Measurements from ENCODE around the gene FGF14.

Gene FGF14

DNA sequence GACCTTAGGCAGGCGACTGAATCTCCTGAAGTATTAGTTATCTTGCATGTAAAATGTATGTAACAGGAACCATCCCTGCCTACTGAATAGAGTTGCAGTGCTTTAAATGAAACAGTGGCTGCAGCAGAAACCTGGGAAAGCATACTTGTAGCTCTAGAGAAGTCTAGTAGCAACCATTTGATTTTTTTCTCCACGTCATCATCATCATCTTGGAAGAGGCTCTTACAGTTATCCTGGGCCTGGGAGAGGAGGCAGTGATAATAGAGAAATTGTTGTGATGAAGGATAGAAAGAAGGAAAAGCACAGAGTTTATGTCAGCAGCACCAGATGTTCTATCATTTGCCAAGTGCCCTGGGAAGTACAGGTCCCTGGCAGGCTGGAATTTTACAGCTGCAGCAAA, 571.8 kb downstream of the FGF14 start:
- no peak overlapping the region for H3K9ac ChIP-seq (ENCODE audit: insufficient read length, low read depth)
- no peaks in the 10 kb centered on the region for H3K27me3 ChIP-seq (ENCODE audit: insufficient read depth, insufficient read length)
- no peaks in the 10 kb centered on the region for H3K9me3 ChIP-seq (ENCODE audit: insufficient read depth, low read length)

DNA sequence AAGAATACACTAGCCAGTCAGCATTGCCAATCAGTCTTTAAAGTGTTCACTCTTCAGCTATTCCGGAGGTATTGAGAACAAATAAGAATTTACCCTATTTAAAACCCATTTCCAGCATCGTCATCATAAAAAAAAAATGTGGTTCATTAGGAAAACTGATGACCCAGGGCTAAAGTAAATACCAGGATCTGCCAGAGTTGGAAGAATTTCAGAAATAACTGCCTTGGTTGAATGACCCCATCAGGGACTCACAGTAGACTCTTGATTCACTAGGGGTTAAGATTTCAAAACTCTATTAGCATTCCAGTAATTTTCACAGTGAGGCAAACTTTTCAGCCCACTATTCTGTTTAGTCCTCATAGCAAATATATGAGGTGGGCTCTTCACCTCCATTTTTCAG, 572.4 kb downstream of the FGF14 start:
- Histone ChIP-seq H3K27me3 (ENCODE audit: insufficient read depth, insufficient read length) (no peaks in the 10 kb centered on the region), H3K4me3 (ENCODE audit: insufficient read length, low read depth) (no peak overlapping the region), H3K9ac (ENCODE audit: insufficient read length, low read depth) (no peak overlapping the region), H3K36me3 (ENCODE audit: insufficient read depth, insufficient read length, low read length) (no peaks in the 10 kb centered on the region), H3K9me3 (ENCODE audit: insufficient read depth, low read length) (no peaks in the 10 kb centered on the region), H3K4me1 (ENCODE audit: insufficient read depth, insufficient read length) (no peaks in the 10 kb centered on the region)
- no peak for DNase-seq (ENCODE audit: low read depth, low spot score)
- no peak for TF ChIP-seq YY1 (IDR thresholded peaks at IDR 0.05; ENCODE audit: insufficient read depth, insufficient read length)
- TF ChIP-seq ZNF274 (IDR thresholded peaks at IDR 0.05; ENCODE audit: low read depth, low read length) = no peak
- no peak for TF ChIP-seq SUZ12 (IDR thresholded peaks at IDR 0.05; ENCODE audit: extremely low read depth, insufficient read depth, insufficient read length)

More for the DNA sequence above, 571.8 kb downstream of the FGF14 start:
- H3K36me3 ChIP-seq (ENCODE audit: insufficient read depth, insufficient read length, low read length) = no peaks in the 10 kb centered on the region
- no peak overlapping the region for H3K4me3 ChIP-seq (ENCODE audit: insufficient read length, low read depth)
- no peak for TF ChIP-seq YY1 (IDR thresholded peaks at IDR 0.05; ENCODE audit: insufficient read depth, insufficient read length)
- TF ChIP-seq ZNF274 (IDR thresholded peaks at IDR 0.05; ENCODE audit: low read depth, low read length) = no peak
- TF ChIP-seq SUZ12 (IDR thresholded peaks at IDR 0.05; ENCODE audit: extremely low read depth, insufficient read depth, insufficient read length) = no peak
- no peaks in the 10 kb centered on the region for H3K4me1 ChIP-seq (ENCODE audit: insufficient read depth, insufficient read length)
- DNase-seq (ENCODE audit: low read depth, low spot score) = no peak

DNA sequence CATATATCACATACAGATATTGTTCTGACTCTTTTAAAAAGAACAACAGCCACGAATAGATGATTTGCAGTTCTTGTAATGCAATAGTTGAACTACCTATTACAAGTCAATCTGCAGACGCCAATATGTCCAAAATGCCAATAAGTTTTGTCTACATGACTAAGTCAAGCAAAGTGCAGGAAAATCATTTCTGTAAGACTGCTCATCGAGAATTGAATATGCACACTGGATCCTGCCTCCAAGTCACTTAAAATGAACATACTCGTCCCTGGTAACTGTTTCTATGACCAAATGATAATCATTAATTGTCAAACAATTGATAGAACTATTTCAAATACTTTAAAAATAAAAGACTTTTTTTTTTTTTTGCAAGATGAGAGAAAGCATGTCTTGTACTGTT, 573.7 kb downstream of the FGF14 start:
- TF ChIP-seq SUZ12 (IDR thresholded peaks at IDR 0.05; ENCODE audit: extremely low read depth, insufficient read depth, insufficient read length) (no peak), YY1 (IDR thresholded peaks at IDR 0.05; ENCODE audit: insufficient read depth, insufficient read length) (no peak), ZNF274 (IDR thresholded peaks at IDR 0.05; ENCODE audit: low read depth, low read length) (no peak)
- DNase-seq (ENCODE audit: low read depth, low spot score) = no peak
- Histone ChIP-seq H3K27me3 (ENCODE audit: insufficient read depth, insufficient read length) (no peaks in the 10 kb centered on the region), H3K9me3 (ENCODE audit: insufficient read depth, low read length) (no peaks in the 10 kb centered on the region), H3K4me1 (ENCODE audit: insufficient read depth, insufficient read length) (no peaks in the 10 kb centered on the region), H3K36me3 (ENCODE audit: insufficient read depth, insufficient read length, low read length) (no peaks in the 10 kb centered on the region), H3K9ac (ENCODE audit: insufficient read length, low read depth) (no peak overlapping the region), H3K4me3 (ENCODE audit: insufficient read length, low read depth) (no peak overlapping the region)

DNA sequence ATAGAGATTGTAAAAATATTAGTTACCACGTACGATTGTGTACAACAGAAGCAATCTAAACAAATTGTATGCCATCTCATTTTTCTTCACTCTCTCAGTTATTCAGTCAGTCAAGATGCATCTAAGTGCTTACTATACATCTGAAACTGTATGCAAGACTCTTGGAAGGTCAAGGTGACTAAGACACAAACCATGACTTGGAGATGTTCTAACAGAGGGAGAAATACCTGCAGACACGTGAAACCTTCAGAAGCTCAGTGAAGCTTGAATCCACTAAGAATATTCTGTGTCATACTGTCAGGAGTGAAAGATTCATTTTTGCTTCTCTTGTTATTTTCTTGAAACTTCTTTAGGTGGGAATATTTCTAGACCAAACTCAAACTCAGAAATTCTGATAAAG, 584.0 kb downstream of the FGF14 start:
- H3K9me3 ChIP-seq (ENCODE audit: insufficient read depth, low read length) = no peaks in the 10 kb centered on the region
- no peaks in the 10 kb centered on the region for H3K4me1 ChIP-seq (ENCODE audit: insufficient read depth, insufficient read length)
- H3K36me3 ChIP-seq (ENCODE audit: insufficient read depth, insufficient read length, low read length) = no peaks in the 10 kb centered on the region
- no peak for DNase-seq (ENCODE audit: low read depth, low spot score)
- H3K27me3 ChIP-seq (ENCODE audit: insufficient read depth, insufficient read length) = no peaks in the 10 kb centered on the region
- no peak overlapping the region for H3K9ac ChIP-seq (ENCODE audit: insufficient read length, low read depth)
- no peak overlapping the region for H3K4me3 ChIP-seq (ENCODE audit: insufficient read length, low read depth)
- no peak for TF ChIP-seq SUZ12 (IDR thresholded peaks at IDR 0.05; ENCODE audit: extremely low read depth, insufficient read depth, insufficient read length)
- TF ChIP-seq ZNF274 (IDR thresholded peaks at IDR 0.05; ENCODE audit: low read depth, low read length) = no peak
- TF ChIP-seq YY1 (IDR thresholded peaks at IDR 0.05; ENCODE audit: insufficient read depth, insufficient read length) = no peak

DNA sequence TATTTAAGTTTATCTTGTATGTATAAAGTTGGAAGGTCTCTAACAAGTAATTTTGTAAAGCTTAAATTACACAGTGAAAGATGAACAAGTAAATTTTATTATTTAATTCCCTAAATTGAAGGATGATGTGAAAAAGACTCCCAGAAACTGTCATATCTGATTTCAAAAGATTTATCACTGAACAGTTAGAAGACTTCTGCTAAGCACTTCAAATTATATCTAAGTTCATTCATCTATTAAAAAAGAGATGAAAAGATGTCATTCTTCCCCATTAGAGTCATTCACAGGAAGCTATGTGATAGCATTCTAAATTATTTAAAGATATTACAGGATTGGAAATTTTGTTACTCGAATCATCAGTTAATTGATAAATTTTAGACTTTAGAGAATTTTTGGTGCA, 590.0 kb downstream of the FGF14 start:
- H3K36me3 ChIP-seq (ENCODE audit: insufficient read depth, insufficient read length, low read length) = no peaks in the 10 kb centered on the region
- no peak overlapping the region for H3K9ac ChIP-seq (ENCODE audit: insufficient read length, low read depth)
- H3K4me3 ChIP-seq (ENCODE audit: insufficient read length, low read depth) = no peak overlapping the region
- no peak for TF ChIP-seq YY1 (IDR thresholded peaks at IDR 0.05; ENCODE audit: insufficient read depth, insufficient read length)
- no peaks in the 10 kb centered on the region for H3K27me3 ChIP-seq (ENCODE audit: insufficient read depth, insufficient read length)
- H3K9me3 ChIP-seq (ENCODE audit: insufficient read depth, low read length) = no peaks in the 10 kb centered on the region
- no peaks in the 10 kb centered on the region for H3K4me1 ChIP-seq (ENCODE audit: insufficient read depth, insufficient read length)
- no peak for DNase-seq (ENCODE audit: low read depth, low spot score)

DNA sequence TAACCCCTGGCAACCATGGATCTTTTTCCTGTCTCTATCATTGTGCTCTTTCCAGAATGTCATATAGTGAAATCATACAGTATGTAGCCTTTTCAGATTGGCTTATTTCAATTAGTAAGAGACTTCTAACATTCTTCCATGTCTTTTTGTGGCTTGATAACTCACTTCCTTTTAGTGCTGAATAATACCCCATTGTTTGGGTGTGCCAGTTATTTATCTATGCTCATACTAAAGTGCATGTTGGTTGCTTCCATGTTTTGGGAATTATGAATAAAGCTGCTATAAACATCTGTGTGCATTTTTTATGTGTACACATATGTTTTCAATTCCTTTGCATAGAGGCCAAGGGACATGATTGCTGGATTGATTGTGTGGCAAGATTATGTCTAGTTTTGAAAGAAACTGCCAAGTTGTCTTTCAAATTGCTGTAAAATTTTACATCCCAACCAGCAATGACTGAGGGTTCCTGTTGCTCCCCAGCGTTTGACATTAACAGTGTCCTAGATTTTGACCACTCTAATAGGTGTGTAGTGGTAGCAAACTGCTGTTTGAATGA, 590.5 kb downstream of the FGF14 start:
- Histone ChIP-seq H3K27me3 (ENCODE audit: insufficient read depth, insufficient read length) (no peaks in the 10 kb centered on the region), H3K9ac (ENCODE audit: insufficient read length, low read depth) (no peak overlapping the region), H3K4me1 (ENCODE audit: insufficient read depth, insufficient read length) (no peaks in the 10 kb centered on the region), H3K9me3 (ENCODE audit: insufficient read depth, low read length) (no peaks in the 10 kb centered on the region), H3K4me3 (ENCODE audit: insufficient read length, low read depth) (no peak overlapping the region), H3K36me3 (ENCODE audit: insufficient read depth, insufficient read length, low read length) (no peaks in the 10 kb centered on the region)
- no peak for DNase-seq (ENCODE audit: low read depth, low spot score)
- TF ChIP-seq SUZ12 (IDR thresholded peaks at IDR 0.05; ENCODE audit: extremely low read depth, insufficient read depth, insufficient read length) (no peak), ZNF274 (IDR thresholded peaks at IDR 0.05; ENCODE audit: low read depth, low read length) (no peak), YY1 (IDR thresholded peaks at IDR 0.05; ENCODE audit: insufficient read depth, insufficient read length) (no peak)

DNA sequence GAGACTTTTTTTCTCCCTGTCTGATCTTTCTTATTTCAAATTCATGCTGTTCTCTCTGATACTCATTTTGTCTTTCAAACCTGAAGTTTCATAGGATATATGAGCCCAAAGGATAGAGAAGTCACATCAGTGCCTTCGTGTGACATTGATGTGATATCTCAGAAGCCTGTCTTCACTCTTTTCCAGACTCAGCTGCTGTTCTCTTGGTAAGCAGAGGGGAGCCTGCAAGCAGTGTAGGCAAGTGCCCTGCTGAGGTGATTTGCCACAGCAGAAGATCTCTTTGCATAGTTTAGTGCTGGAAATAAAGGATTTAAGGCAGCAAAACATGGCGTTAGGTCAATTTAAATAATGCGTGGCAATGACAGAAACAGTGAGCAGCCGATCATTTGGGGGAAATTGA, 602.7 kb downstream of the FGF14 start:
- Histone ChIP-seq H3K4me3 (ENCODE audit: insufficient read length, low read depth) (no peak overlapping the region), H3K36me3 (ENCODE audit: insufficient read depth, insufficient read length, low read length) (no peaks in the 10 kb centered on the region), H3K4me1 (ENCODE audit: insufficient read depth, insufficient read length) (no peaks in the 10 kb centered on the region), H3K9me3 (ENCODE audit: insufficient read depth, low read length) (no peaks in the 10 kb centered on the region), H3K27me3 (ENCODE audit: insufficient read depth, insufficient read length) (no peaks in the 10 kb centered on the region), H3K9ac (ENCODE audit: insufficient read length, low read depth) (no peak overlapping the region)
- no peak for DNase-seq (ENCODE audit: low read depth, low spot score)
- TF ChIP-seq SUZ12 (IDR thresholded peaks at IDR 0.05; ENCODE audit: extremely low read depth, insufficient read depth, insufficient read length) = no peak
- no peak for TF ChIP-seq YY1 (IDR thresholded peaks at IDR 0.05; ENCODE audit: insufficient read depth, insufficient read length)
- no peak for TF ChIP-seq ZNF274 (IDR thresholded peaks at IDR 0.05; ENCODE audit: low read depth, low read length)

DNA sequence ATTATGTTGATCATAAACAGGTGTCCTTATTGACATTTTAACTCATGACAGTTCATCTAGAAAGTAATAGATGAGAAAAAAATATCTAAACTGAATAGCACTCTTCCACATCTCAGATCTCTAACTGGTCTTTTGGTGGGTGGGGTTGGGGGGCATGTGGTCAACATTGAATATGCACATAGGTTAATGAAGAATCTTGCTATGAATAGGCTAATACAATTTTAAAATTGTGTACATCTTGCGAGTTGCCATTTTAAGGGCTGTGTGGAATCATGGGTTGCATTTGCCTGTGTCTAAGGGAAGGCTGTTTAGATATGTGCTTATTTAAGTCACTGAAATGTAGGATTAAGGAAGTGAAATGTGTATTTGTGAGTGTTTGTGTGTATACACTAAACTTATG, 603.4 kb downstream of the FGF14 start:
- Histone ChIP-seq H3K27me3 (ENCODE audit: insufficient read depth, insufficient read length) (no peaks in the 10 kb centered on the region), H3K36me3 (ENCODE audit: insufficient read depth, insufficient read length, low read length) (no peaks in the 10 kb centered on the region), H3K9me3 (ENCODE audit: insufficient read depth, low read length) (no peaks in the 10 kb centered on the region), H3K4me3 (ENCODE audit: insufficient read length, low read depth) (no peak overlapping the region), H3K4me1 (ENCODE audit: insufficient read depth, insufficient read length) (no peaks in the 10 kb centered on the region), H3K9ac (ENCODE audit: insufficient read length, low read depth) (no peak overlapping the region)
- no peak for DNase-seq (ENCODE audit: low read depth, low spot score)
- no peak for TF ChIP-seq YY1 (IDR thresholded peaks at IDR 0.05; ENCODE audit: insufficient read depth, insufficient read length)
- TF ChIP-seq SUZ12 (IDR thresholded peaks at IDR 0.05; ENCODE audit: extremely low read depth, insufficient read depth, insufficient read length) = no peak
- TF ChIP-seq ZNF274 (IDR thresholded peaks at IDR 0.05; ENCODE audit: low read depth, low read length) = no peak
